GM12878 (cell line): ENCODE results near the gene PTK6. TPM values are rescaled to one million over a fixed set of nuclear protein-coding genes. Genes with fewer than 3 reads are reported as not detected.

Experiments used
- ATAC-seq: fragments of 200-7000 bp; cut with Tn5 transposase; 3 replicates; pipeline ENCODE4 v1.9.1; 2020; ENCODE audit warnings: mild to moderate bottlenecking, moderate library complexity
- BruUV-seq: library from RNA; stranded (reverse); fragments of 400-500 nt; replicated peaks from 2 replicates; lab custom pipeline; 2021; lab: Mats Ljungman, UMichigan
- CTCF ChIA-PET: fragments of 300-600 bp; sonication (Branson Sonifier 250); formaldehyde crosslinking; extraction: SDS; loops from one replicate; lab custom pipeline; 2021; ENCODE audit warnings: inconsistent platforms; lab: Yijun Ruan, JAX
- POLR2A ChIA-PET: fragments of 350-600 bp; formaldehyde crosslinking; extraction: SDS; loops from one replicate; lab custom pipeline; 2021; ENCODE audit warnings: inconsistent platforms; lab: Charles Lee
- RAD21 ChIA-PET: fragments of 300-600 bp; sonication (Branson Sonifier 250); formaldehyde crosslinking; loops from one replicate; lab custom pipeline; 2023; ENCODE audit warnings: antibody characterized with exemption; ENCODE audit not compliant: unreplicated experiment; lab: Charles Lee
- SMC1A ChIA-PET: fragments of 300-600 bp; sonication (Branson Sonifier 250); formaldehyde crosslinking; loops from one replicate; lab custom pipeline; 2023; ENCODE audit not compliant: unreplicated experiment, uncharacterized antibody; lab: Charles Lee
- DNase-seq: peaks from one replicate; pipeline ENCODE4 v3.0.0-alpha.2; 2011; ENCODE audit warnings: low read depth, low spot score
- FAIRE-seq: peaks from 3 replicates; lab custom pipeline; 2011; peaks lifted over from hg19 to GRCh38; lab: Jason Lieb, UNC
- H2AFZ ChIP-seq: 2 replicates; pipeline ENCODE4 v1.6.0; 2011; ENCODE audit warnings: low read depth, low read length, control low read depth; ENCODE audit not compliant: control insufficient read depth
- H3K27ac ChIP-seq: 2 replicates; pipeline ENCODE4 v1.5.1; 2011; ENCODE audit warnings: control low read depth; ENCODE audit not compliant: control insufficient read depth, insufficient read depth
- H3K27me3 ChIP-seq, 2 experiments: replicated peaks in 1 of 2; 2 replicates each; pipeline versions ENCODE4 v1.6.0 to v1.6.1; 2011; ENCODE audit warnings: low read length in 1 of 2; ENCODE audit not compliant: control insufficient read depth in 2 of 2, insufficient read depth in 2 of 2
- H3K36me3 ChIP-seq, 2 experiments: 2 replicates each; pipeline ENCODE4 v1.5.1; 2011; ENCODE audit warnings: low read length in 1 of 2; ENCODE audit not compliant: control insufficient read depth in 2 of 2, insufficient read depth in 2 of 2
- H3K4me1 ChIP-seq: 2 replicates; pipeline ENCODE4 v1.6.1; 2011; ENCODE audit warnings: mild to moderate bottlenecking, low read length, moderate library complexity, mixed read lengths; ENCODE audit not compliant: control insufficient read depth, insufficient read depth
- H3K4me2 ChIP-seq: 2 replicates; pipeline ENCODE4 v1.6.0; 2011; ENCODE audit warnings: control low read depth; ENCODE audit not compliant: control insufficient read depth, insufficient read depth
- H3K4me3 ChIP-seq: fragments of 200-600 bp; sonication (generic); 2 replicates; pipeline ENCODE4 v1.5.1; 2016
- H3K79me2 ChIP-seq: 2 replicates; pipeline ENCODE4 v1.6.0; 2011; ENCODE audit warnings: low read length; ENCODE audit not compliant: control insufficient read depth, insufficient read depth
- H3K9ac ChIP-seq: 2 replicates; pipeline ENCODE4 v1.8.0; 2011; ENCODE audit warnings: low read length, control low read depth, mixed read lengths; ENCODE audit not compliant: control insufficient read depth, insufficient read depth
- H3K9me3 ChIP-seq: replicated peaks from 3 replicates; pipeline ENCODE4 v1.5.1; 2011; ENCODE audit warnings: mild to moderate bottlenecking, low read length; ENCODE audit not compliant: control insufficient read depth, insufficient read depth
- H4K20me1 ChIP-seq: 2 replicates; pipeline ENCODE4 v1.6.0; 2011; ENCODE audit not compliant: control insufficient read depth, insufficient read depth
- BCL11A ChIP-seq: IDR thresholded peaks from 2 replicates; pipeline ENCODE4 v1.6.1; 2011; ENCODE audit warnings: low read depth, low read length
- CHD1 ChIP-seq: IDR thresholded peaks from 2 replicates; pipeline ENCODE4 v1.6.1; 2012; ENCODE audit warnings: low read depth, low read length, improper control_type of control experiment
- MTA3 ChIP-seq: IDR thresholded peaks from 2 replicates; pipeline ENCODE4 v1.6.1; 2012; ENCODE audit warnings: low read length, inconsistent platforms, borderline replicate concordance
- NR2F1 ChIP-seq: fragments of 450-650 bp; conservative IDR thresholded peaks from 2 replicates; pipeline ENCODE4 v1.6.1; 2017; ENCODE audit warnings: mild to moderate bottlenecking
- WGBS: methylation state at CpG from one replicate; pipeline ENCODE4 v1.1.6; 2016; ENCODE audit warnings: low lambda C conversion rate; ENCODE audit not compliant: insufficient replicate concordance, insufficient coverage; ENCODE audit errors: missing lambda C conversion rate; 5-methylcytosine and 5-hydroxymethylcytosine counted together
- in situ Hi-C: fragments of 300-500 bp; cut with MboI; formaldehyde crosslinking; loops from 9 replicates; pipeline ENCODE4 v1.14.3; 2018; ENCODE audit warnings: mixed read lengths
- intact Hi-C: fragments of 100-400 bp; cut with micrococcal nuclease; formaldehyde crosslinking; loops from one replicate; pipeline ENCODE4 v1.14.2; 2022; ENCODE audit not compliant: unreplicated experiment
- polyA plus RNA-seq, 11 experiments: library from polyadenylated mRNA; depleted of rRNA in 4 of 11; unstranded in 6 of 11; stranded (reverse) in 5 of 11; fragments of >200 nt; fragmentation: Nextera tagmentation in 4 of 11; fragmentation: Illumina TruSeq in 1 of 11; extraction: Ambion mirVana in 4 of 11; extraction: Trizol in 1 of 11; gene quantifications; 1 replicate in 1 of 11; 2 replicates in 10 of 11; pipeline versions ENCODE4 v1.2.1 to v1.2.3, GENCODE V29; 2011 to 2016; ENCODE audit warnings: inconsistent platforms in 2 of 11, missing spikeins in 2 of 11, low read depth in 1 of 11
- total RNA-seq, 4 experiments: library from RNA; depleted of rRNA in 3 of 4; stranded (reverse); fragments of >200 nt in 3 of 4; fragmentation: Illumina TruSeq in 1 of 4; extraction: Trizol in 1 of 4; gene quantifications; 2 replicates each; pipeline versions ENCODE4 v1.2.1 to v1.2.3, GENCODE V29; 2013 to 2021
- TF ChIP-seq, protein P1 (sequence below): fragments of 150-350 bp; IDR thresholded peaks from 2 replicates; pipeline ENCODE4 v1.6.1; 2016; ENCODE audit warnings: low read depth, low read length

PTK6 gene
- total and polyA plus RNA-seq, 10 of the 15 experiments (the other 5 are each of a cell fraction or from before 2014, with no cell fraction given) = 0.02 to 0.21 (median 0.09) TPM; not detected in 3

DNA sequence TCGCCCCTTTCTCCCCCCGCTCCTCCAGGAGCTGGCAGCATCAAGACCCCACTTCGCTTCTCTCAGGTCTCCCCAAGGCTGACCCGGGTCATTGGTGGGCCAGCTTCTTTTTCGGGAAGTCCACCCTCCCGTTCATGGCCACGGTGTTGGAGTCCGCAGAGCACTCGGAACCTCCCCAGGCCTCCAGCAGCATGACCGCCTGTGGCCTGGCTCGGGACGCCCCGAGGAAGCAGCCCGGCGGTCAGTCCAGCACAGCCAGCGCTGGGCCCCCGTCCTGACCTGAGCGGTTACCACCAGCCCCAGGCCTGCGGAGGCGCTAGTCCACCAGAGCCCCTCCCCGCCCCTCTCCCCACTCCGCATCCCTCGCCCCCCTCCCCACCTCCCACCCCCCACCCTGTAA lies 15.6 kb downstream of the PTK6 start:
- intact Hi-C loops = no loop called here
- RAD21 ChIA-PET = interaction anchor here (2.4 kb wide), 1 partner anchor 16 kb away, joined by 20 read pairs; the partner anchor contains the start of gene PTK6
- in situ Hi-C loops = no loop called here

More for the DNA sequence above, 15.6 kb downstream of the PTK6 start:
- BruUV-seq = no TSS peak
- Histone ChIP-seq H3K9me3 (peaks cover 4% of the 10 kb centered on the region; the same call in 2 of the 3 replicates), H3K4me3 (peak overlapping the region; percentile 86), H3K79me2 (peaks cover 8% of the 10 kb centered on the region), H3K27me3 (no peaks in the 10 kb centered on the region), H4K20me1 (no peaks in the 10 kb centered on the region), H3K36me3 (peaks cover 0 to 2% of the 10 kb centered on the region in 2 experiments; a peak in 1 of 4 replicates), H3K9ac (peak overlapping the region; percentile 80), H3K4me2 (peak overlapping the region; percentile 99), H3K27ac (peak overlapping the region; percentile 58; the same call in 1 of the 2 replicates), H3K4me1 (peaks cover 4% of the 10 kb centered on the region), H2AFZ (no peak overlapping the region)
- FAIRE-seq (no peak), DNase-seq (no peak), ATAC-seq (no peak)
- SMC1A ChIA-PET = interaction anchor here (1.2 kb wide), 1 partner anchor 80 kb away, joined by 7 read pairs; no protein-coding TSS in a partner anchor
- POLR2A ChIA-PET = interaction anchor here (0.6 to 3.8 kb wide), 10 partner anchors 8 to 220 kb away, joined by 3 to 33 read pairs (median 3); partner anchors contain the start of genes HELZ2 and PTK6
- TF ChIP-seq BCL11A (no peak), MTA3 (no peak), NR2F1 (no peak), CHD1 (no peak)
- TF ChIP-seq, protein P1, sequence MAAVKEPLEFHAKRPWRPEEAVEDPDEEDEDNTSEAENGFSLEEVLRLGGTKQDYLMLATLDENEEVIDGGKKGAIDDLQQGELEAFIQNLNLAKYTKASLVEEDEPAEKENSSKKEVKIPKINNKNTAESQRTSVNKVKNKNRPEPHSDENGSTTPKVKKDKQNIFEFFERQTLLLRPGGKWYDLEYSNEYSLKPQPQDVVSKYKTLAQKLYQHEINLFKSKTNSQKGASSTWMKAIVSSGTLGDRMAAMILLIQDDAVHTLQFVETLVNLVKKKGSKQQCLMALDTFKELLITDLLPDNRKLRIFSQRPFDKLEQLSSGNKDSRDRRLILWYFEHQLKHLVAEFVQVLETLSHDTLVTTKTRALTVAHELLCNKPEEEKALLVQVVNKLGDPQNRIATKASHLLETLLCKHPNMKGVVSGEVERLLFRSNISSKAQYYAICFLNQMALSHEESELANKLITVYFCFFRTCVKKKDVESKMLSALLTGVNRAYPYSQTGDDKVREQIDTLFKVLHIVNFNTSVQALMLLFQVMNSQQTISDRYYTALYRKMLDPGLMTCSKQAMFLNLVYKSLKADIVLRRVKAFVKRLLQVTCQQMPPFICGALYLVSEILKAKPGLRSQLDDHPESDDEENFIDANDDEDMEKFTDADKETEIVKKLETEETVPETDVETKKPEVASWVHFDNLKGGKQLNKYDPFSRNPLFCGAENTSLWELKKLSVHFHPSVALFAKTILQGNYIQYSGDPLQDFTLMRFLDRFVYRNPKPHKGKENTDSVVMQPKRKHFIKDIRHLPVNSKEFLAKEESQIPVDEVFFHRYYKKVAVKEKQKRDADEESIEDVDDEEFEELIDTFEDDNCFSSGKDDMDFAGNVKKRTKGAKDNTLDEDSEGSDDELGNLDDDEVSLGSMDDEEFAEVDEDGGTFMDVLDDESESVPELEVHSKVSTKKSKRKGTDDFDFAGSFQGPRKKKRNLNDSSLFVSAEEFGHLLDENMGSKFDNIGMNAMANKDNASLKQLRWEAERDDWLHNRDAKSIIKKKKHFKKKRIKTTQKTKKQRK = no peak
- 89% methylated on average over 20 of the region's 23 CpGs for WGBS
- CTCF ChIA-PET = interaction anchor here (0.6 to 2.1 kb wide), 5 partner anchors 16 to 517 kb away, joined by 3 to 10 read pairs (median 3); partner anchors contain the start of genes PTK6 and RTEL1
